Epithelial cell of proximal tubule (primary cell): Measurements from ENCODE around the gene DCUN1D2. TPM values are rescaled to one million over a fixed set of nuclear protein-coding genes. Genes with fewer than 3 reads are reported as not detected.
A peak's percentile ranks its signal among the peaks of the same experiment; 100 is the strongest.

Experiments
- DNase-seq: peaks from one replicate; pipeline ENCODE4 v3.0.0-alpha.2; 2011; ENCODE audit warnings: low read depth
- H3K4me3 ChIP-seq: 2 replicates; pipeline ENCODE4 v1.5.1; 2011; ENCODE audit warnings: low read depth, mild to moderate bottlenecking, low read length
- CTCF ChIP-seq: conservative IDR thresholded peaks from 2 replicates; pipeline ENCODE4 v1.5.1; 2012; ENCODE audit warnings: low read depth, mild to moderate bottlenecking, low read length
- total RNA-seq: library from RNA; depleted of rRNA; stranded (reverse); fragments of >200 nt; gene quantifications from 2 replicates; pipeline ENCODE4 v1.2.3, GENCODE V29; 2015

DCUN1D2 gene
- total RNA-seq, 1 donor from 2014 or later: 8.7 TPM

GRCh38 chr13:113413178-113413897 is 77.2 kb downstream of the DCUN1D2 start:
- no peak for TF ChIP-seq CTCF
- H3K4me3 ChIP-seq: no peak overlapping the region
- DNase-seq: no peak

- no peak for DNase-seq
- H3K4me3 ChIP-seq: no peak overlapping the region
- TF ChIP-seq CTCF: no peak
These were observed 78.1 kb downstream of the DCUN1D2 start for GRCh38 chr13:113412440-113412839.

GRCh38 chr13:113411216-113412023 is 79.1 kb downstream of the DCUN1D2 start:
- DNase-seq: peak; percentile 25
- TF ChIP-seq CTCF: no peak
- no peak overlapping the region for H3K4me3 ChIP-seq

- peak overlapping the region; percentile 50 for H3K4me3 ChIP-seq
- DNase-seq: peak; percentile 25
- TF ChIP-seq CTCF: no peak
These were observed 79.9 kb downstream of the DCUN1D2 start for GRCh38 chr13:113410472-113411201.

GRCh38 chr13:113408562-113408961 is 81.9 kb downstream of the DCUN1D2 start:
- TF ChIP-seq CTCF: no peak
- H3K4me3 ChIP-seq: no peak overlapping the region
- no peak for DNase-seq

GRCh38 chr13:113407531-113408393 is 82.7 kb downstream of the DCUN1D2 start:
- no peak for TF ChIP-seq CTCF
- DNase-seq: no peak
- no peak overlapping the region for H3K4me3 ChIP-seq
